CMK (cell line): ENCODE measurements around the gene GLCE.

Source experiments
- DNase-seq: peaks from one replicate; pipeline ENCODE4 v3.0.0-alpha.2; 2010; ENCODE audit warnings: low read depth

Gene GLCE

GRCh38 chr15:69209661-69210060, 49.2 kb downstream of the GLCE start:
- no peak for DNase-seq

DNA sequence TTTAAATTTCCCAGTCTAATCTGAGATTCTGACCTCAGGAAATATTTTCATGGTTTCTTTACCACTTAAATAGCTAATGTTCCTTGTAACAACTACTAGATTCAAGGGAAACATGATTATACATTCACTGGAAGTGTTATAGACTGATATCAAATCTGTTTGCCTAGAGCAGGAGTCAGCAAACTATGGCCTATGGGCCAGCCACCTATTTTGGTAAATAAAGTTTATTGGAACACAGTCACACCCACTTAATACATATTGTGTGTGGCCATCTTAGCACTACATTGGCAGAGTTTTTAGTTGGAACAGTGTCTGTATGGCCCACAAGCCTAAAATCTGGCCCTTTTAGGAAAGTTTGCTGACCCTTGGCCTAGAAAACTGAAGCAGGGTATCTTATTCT, 50.1 kb downstream of the GLCE start:
- no peak for DNase-seq

DNA sequence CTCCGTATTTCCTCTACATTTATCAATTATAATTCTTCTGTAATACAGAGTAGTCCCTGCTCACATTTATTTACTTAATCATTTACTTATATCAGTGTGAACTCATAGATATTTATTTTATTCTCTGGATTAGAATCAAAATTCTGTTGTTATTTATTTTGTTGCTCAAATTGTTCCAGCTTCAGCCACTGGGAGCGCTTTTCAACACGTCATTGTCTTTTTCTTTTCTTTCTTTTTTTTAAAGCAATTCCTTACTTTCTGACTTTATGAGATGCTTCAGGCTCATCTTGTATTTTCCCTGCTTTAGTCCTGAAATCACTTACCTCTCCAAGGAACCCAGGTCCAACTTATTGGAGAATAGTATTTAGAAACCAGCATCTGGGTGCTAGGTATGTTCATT, 53.4 kb downstream of the GLCE start:
- no peak for DNase-seq

- DNase-seq, result no peak
Measured at GRCh38 chr15:69215314-69216035, 55.0 kb downstream of the GLCE start.

GRCh38 chr15:69217381-69217780, 56.9 kb downstream of the GLCE start:
- DNase-seq, result no peak

DNA sequence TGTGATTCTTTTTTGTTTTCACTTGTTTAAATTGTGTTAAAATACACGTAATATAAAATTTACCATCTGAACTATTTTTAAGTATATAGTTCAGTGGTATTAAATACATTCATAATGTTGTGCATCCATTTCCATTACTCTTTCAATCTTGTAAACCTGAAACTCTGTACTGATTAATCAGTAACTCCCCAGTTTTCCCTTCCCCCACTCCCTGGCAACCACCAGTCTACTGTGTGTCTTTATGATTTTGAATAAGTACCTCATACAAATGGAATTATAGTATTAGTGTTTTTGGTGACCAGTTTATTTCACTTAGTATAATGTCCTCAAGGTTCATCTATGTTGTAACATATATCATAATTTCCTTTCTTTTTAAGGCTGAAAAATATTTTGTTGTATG, 59.3 kb downstream of the GLCE start:
- no peak for DNase-seq

DNA sequence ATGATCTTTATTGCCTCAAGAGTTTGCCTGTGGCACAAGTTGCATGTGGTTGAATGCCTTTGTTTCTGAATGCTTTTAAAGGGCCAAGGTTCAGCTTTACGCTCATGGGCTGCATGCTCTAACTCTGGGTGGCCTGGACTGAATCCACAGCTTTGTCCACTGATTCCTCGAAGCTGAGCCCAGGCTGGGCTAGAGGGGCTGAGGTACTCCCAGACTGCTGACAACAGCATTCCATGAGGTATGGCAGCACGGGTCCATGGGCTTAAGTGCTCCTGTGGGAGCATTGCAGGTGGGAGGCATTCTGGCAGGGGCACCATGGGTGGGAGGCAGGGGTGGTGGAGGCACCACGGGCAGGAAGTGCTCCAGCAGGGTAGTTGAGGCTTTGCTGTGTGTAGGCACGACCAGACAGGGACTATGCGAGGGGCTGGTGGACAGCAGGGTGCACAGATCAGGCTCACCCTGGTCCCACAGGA, 61.6 kb downstream of the GLCE start:
- DNase-seq, result no peak

- no peak for DNase-seq
Measured at GRCh38 chr15:69223083-69223813, 62.8 kb downstream of the GLCE start.

- DNase-seq, result no peak
Measured at GRCh38 chr15:69224383-69224782, 63.9 kb downstream of the GLCE start.

- peak; percentile 4 for DNase-seq
Measured at GRCh38 chr15:69225355-69226022, 65.1 kb downstream of the GLCE start.

GRCh38 chr15:69226023-69226355, 65.6 kb downstream of the GLCE start:
- no peak for DNase-seq

DNA sequence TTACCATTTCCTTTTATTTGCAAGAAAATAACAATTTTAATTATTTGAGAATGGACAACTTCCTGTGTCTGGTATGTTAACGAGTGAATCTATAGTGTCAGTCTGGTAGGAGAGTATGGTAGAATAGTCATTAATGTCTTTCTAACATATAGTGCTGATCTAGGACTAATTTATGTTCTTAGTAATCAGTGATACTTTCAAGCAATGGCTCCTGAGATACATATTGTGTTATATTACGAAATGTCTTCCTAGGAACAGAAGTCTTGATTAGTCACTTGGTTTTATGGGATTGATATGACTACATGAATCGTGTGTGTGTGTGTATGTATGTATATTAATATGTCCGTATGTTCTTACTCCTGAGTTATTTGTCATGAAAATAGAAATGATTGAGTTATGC, 71.7 kb downstream of the GLCE start:
- no peak for DNase-seq

GRCh38 chr15:69232765-69233164, 72.3 kb downstream of the GLCE start:
- DNase-seq, result no peak

DNA sequence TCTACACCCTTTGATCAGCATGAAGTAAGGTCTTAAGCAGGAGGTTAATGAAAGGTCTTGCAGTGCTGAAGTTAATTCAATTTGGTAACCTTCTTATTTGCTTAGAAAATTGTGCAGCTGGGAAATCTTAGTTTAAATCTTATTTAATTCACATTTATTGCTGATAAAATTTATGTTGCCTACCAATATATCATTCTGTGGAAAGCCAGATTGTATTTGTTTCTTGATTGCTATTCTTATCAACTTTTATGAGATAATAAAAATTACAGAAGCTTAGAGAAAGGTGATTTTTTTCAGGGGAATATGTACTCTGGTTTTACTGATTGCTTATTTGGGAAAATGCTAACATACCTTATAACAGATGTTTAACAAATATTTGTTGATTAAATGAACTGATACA, 74.2 kb downstream of the GLCE start:
- no peak for DNase-seq

DNA sequence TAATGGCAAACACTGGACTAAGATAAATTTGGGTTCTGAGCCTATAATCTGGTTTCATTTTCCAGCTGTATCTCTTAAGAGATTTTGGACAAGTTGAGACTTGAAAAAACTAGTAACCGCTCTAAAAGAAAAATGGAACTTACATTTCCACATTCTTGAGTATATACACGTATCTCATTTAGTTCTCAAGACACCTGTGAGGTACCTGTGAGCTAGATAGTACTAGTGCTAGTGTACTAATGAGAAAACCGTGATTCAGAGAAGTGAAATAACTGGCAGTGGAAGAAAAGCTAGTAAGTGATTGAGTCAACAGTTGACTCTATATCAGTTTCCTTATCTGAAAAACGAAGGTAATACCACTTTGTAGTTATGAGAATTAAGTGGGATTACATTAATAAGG, 76.1 kb downstream of the GLCE start:
- no peak for DNase-seq

DNA sequence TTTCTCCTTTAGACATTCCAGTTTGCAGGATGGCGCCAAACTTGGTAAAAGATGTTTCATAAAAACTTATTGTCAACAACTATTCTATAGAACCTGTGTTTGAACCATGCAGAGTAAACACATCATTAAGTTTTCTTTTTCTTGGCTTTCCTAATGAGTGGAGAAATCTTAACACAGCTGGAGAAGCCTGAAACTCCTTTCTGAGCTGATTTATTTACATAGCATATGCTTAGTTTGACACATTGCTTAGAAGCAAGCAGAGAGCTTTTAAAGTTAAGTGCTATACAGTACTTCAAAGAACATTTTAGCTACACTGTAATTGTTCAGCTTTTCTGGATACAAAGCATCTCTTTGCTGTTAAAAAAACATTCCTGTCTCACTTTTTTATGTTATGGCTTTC, 77.3 kb downstream of the GLCE start:
- no peak for DNase-seq

GRCh38 chr15:69244798-69245197, 84.4 kb downstream of the GLCE start:
- no peak for DNase-seq

- no peak for DNase-seq
Measured at GRCh38 chr15:69253156-69253555, 92.7 kb downstream of the GLCE start.

GRCh38 chr15:69265347-69265955, 105.0 kb downstream of the GLCE start:
- DNase-seq, result no peak

- DNase-seq, result no peak
Measured at GRCh38 chr15:69271217-69271616, 110.8 kb downstream of the GLCE start.

- no peak for DNase-seq
Measured at GRCh38 chr15:69272139-69272538, 111.7 kb downstream of the GLCE start.

DNA sequence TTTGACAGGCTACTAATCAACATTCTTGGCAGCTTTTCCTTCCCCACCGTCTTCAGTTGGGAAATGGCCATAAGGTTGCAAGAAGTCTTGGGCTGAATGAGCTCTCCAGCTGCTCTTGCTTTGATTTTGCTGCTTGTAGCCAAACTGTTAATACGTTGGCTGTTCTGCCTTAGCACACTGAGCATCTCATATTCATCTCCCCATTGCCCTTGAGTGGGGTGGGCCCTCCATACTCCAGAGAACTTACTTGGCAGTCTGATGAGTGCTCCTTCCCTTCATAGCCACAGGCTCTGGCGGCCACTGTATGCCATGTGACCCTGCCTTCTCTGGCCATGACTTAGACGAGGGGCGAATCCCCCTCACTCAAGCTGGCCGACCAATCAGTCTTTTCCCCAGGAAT, 112.5 kb downstream of the GLCE start:
- DNase-seq, result no peak
